ENCODE data around the gene SWSAP1.

- TF ChIP-seq CTCF (IDR thresholded peaks at IDR 0.05) (no peak), EZH2 (IDR thresholded peaks at IDR 0.05) (no peak)
These were observed 44.3 kb upstream of the SWSAP1 start for GRCh38 chr19:11330127-11330526.
